B cell (primary cell): ENCODE data around the gene INF2.

Experiments
- EZH2 ChIP-seq: IDR thresholded peaks from 2 replicates; pipeline ENCODE4 v1.6.1; 2012; ENCODE audit warnings: borderline replicate concordance, low read depth, mild to moderate bottlenecking, moderate library complexity, low read length; ENCODE audit not compliant: insufficient read depth, poor library complexity, severe bottlenecking
- TF ChIP-seq, protein P1 (sequence below): fragments of 200-600 bp; IDR thresholded peaks from one replicate; pipeline ENCODE4 v1.8.0; 2022; ENCODE audit warnings: antibody characterized with exemption, mild to moderate bottlenecking

- TF ChIP-seq, protein P1, sequence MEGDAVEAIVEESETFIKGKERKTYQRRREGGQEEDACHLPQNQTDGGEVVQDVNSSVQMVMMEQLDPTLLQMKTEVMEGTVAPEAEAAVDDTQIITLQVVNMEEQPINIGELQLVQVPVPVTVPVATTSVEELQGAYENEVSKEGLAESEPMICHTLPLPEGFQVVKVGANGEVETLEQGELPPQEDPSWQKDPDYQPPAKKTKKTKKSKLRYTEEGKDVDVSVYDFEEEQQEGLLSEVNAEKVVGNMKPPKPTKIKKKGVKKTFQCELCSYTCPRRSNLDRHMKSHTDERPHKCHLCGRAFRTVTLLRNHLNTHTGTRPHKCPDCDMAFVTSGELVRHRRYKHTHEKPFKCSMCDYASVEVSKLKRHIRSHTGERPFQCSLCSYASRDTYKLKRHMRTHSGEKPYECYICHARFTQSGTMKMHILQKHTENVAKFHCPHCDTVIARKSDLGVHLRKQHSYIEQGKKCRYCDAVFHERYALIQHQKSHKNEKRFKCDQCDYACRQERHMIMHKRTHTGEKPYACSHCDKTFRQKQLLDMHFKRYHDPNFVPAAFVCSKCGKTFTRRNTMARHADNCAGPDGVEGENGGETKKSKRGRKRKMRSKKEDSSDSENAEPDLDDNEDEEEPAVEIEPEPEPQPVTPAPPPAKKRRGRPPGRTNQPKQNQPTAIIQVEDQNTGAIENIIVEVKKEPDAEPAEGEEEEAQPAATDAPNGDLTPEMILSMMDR: no peak
- no peak for TF ChIP-seq EZH2
Observed at GRCh38 chr14:104741108-104741802, 51.8 kb downstream of the INF2 start.
